Brain microvascular endothelial cell (primary cell): ENCODE results near the gene MX1.

Source experiments
- DNase-seq: peaks from one replicate; pipeline ENCODE4 v3.0.0-alpha.2; 2020
- H3K27ac ChIP-seq: fragments of 250-450 bp; sonication (Bioruptor Pico); 2 replicates; pipeline ENCODE4 v1.5.1; 2020; ENCODE audit warnings: mild to moderate bottlenecking, moderate library complexity
- H3K27me3 ChIP-seq: fragments of 250-450 bp; sonication (Bioruptor Pico); replicated peaks from 2 replicates; pipeline ENCODE4 v1.5.1; 2020; ENCODE audit warnings: mild to moderate bottlenecking
- H3K36me3 ChIP-seq: fragments of 250-450 bp; sonication (Bioruptor Pico); replicated peaks from 2 replicates; pipeline ENCODE4 v1.5.1; 2020; ENCODE audit warnings: mild to moderate bottlenecking
- H3K4me3 ChIP-seq: 2 replicates; pipeline ENCODE4 v1.5.1; 2011; ENCODE audit warnings: low read depth, mild to moderate bottlenecking, control low read depth, low read length, moderate library complexity
- in situ Hi-C: cut with HindIII; loops from 2 replicates; pipeline ENCODE4 v1.10.0; 2017; ENCODE audit warnings: low sequenced_read_pairs, low pct_ligation_motif_present
- TF ChIP-seq, protein P1 (sequence below): IDR thresholded peaks from 2 replicates; pipeline ENCODE4 v1.5.1; 2011; ENCODE audit warnings: low read depth, mild to moderate bottlenecking, moderate library complexity, low read length, control low read depth, inconsistent platforms; ENCODE audit errors: missing control alignments

The MX1 gene

DNA sequence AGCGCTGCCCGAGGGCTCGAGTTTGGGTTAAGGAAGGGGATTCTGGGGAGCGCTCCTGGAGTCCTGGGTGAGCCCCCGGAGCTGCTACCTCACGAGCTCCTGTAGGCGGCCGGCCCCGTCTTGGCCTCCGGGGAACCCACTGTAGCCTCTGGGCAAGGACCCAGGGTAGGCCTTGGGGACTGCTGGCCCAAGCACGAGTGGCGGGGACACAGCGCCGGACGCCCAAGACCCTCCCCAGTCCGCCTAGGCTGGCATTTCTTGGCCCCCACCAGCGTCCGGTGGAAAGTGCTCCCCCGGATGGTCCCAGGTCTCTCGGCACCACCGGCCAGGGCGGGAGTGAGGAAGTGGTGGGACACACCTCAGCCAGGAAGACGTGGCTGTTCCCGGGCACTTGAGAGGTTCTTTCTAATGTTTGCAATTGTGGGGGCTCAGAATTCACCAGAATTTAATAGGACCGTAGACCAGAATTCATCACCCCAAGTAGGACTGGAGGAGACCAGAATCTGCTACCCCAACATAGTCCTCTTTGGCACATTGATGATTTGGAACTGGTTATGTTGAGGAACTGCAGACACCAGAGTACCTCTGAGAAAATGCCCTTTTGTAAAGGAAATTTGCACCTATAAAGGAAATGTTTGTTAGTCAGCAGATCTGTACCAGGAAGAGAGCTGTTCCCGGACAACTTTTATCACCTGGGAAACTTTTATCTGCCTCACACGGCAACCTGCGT, 82.5 kb downstream of the MX1 start:
- no peak for DNase-seq
- in situ Hi-C loops, result no loop called here
- Histone ChIP-seq H3K36me3 (no peaks in the 10 kb centered on the region), H3K4me3 (no peak overlapping the region), H3K27ac (no peak overlapping the region), H3K27me3 (peaks cover 36% of the 10 kb centered on the region)
- TF ChIP-seq, protein P1, sequence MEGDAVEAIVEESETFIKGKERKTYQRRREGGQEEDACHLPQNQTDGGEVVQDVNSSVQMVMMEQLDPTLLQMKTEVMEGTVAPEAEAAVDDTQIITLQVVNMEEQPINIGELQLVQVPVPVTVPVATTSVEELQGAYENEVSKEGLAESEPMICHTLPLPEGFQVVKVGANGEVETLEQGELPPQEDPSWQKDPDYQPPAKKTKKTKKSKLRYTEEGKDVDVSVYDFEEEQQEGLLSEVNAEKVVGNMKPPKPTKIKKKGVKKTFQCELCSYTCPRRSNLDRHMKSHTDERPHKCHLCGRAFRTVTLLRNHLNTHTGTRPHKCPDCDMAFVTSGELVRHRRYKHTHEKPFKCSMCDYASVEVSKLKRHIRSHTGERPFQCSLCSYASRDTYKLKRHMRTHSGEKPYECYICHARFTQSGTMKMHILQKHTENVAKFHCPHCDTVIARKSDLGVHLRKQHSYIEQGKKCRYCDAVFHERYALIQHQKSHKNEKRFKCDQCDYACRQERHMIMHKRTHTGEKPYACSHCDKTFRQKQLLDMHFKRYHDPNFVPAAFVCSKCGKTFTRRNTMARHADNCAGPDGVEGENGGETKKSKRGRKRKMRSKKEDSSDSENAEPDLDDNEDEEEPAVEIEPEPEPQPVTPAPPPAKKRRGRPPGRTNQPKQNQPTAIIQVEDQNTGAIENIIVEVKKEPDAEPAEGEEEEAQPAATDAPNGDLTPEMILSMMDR, result no peak
